Peyer's patch (tissue), 4 donors: Measurements from ENCODE around the gene COPS2. TPM values are rescaled to one million over a fixed set of nuclear protein-coding genes. Genes with fewer than 3 reads are reported as not detected.
A peak's percentile ranks its signal among the peaks of the same experiment; 100 is the strongest.

ENCODE experiments used
- DNase-seq, 3 donors: peaks; one replicate each; pipeline ENCODE4 v3.0.0-alpha.2; 2017 to 2019
- H3K27ac ChIP-seq, 4 donors: fragments of 200-600 bp; sonication (generic); one replicate each; pipeline ENCODE4 v1.5.1; 2016 to 2019
- H3K27me3 ChIP-seq, 2 donors: fragments of 200-600 bp; sonication (generic); one replicate each; pipeline ENCODE4 v1.5.1; 2019
- H3K36me3 ChIP-seq, 3 donors: fragments of 200-600 bp; sonication (generic); one replicate each; pipeline ENCODE4 v1.5.1; 2016 to 2019
- H3K4me1 ChIP-seq, 4 donors: fragments of 200-600 bp; sonication (generic); one replicate each; pipeline ENCODE4 v1.5.1; 2016 to 2019
- H3K4me3 ChIP-seq, 4 donors: fragments of 200-600 bp; sonication (generic); 1 replicate in 3 of 4; 2 replicates in 1 of 4; pipeline ENCODE4 v1.5.1; 2016 to 2019; ENCODE audit warnings: mild to moderate bottlenecking in 1 of 4
- H3K9me3 ChIP-seq, 4 donors: fragments of 200-600 bp; sonication (generic); one replicate each; pipeline ENCODE4 v1.5.1; 2016 to 2019; ENCODE audit warnings: mild to moderate bottlenecking in 1 of 4
- POLR2A ChIP-seq, 2 donors: fragments of 450-650 bp; IDR thresholded peaks; one replicate each; pipeline ENCODE4 v1.5.1; 2017; ENCODE audit warnings: antibody characterized with exemption in 2 of 2, mild to moderate bottlenecking in 2 of 2, moderate library complexity in 2 of 2
- total RNA-seq, 4 donors: library from RNA; depleted of rRNA; stranded (reverse); fragments of >200 nt; gene quantifications; one replicate each; pipeline ENCODE4 v1.1.0, GENCODE V29; 2016
- TF ChIP-seq, protein P1 (sequence below), 6 experiments: fragments of 450-650 bp in 4 of 6; fragments of 200-600 bp in 2 of 6; sonication (generic) in 1 of 6; IDR thresholded peaks; one replicate each; pipeline ENCODE4 v1.5.1; 2017 to 2019; ENCODE audit warnings: antibody characterized with exemption in 6 of 6, mild to moderate bottlenecking in 3 of 6, moderate library complexity in 1 of 6

COPS2 gene
- total RNA-seq, 4 donors from 2014 or later: 31.5 to 50.6 (median 39.0) TPM

DNA sequence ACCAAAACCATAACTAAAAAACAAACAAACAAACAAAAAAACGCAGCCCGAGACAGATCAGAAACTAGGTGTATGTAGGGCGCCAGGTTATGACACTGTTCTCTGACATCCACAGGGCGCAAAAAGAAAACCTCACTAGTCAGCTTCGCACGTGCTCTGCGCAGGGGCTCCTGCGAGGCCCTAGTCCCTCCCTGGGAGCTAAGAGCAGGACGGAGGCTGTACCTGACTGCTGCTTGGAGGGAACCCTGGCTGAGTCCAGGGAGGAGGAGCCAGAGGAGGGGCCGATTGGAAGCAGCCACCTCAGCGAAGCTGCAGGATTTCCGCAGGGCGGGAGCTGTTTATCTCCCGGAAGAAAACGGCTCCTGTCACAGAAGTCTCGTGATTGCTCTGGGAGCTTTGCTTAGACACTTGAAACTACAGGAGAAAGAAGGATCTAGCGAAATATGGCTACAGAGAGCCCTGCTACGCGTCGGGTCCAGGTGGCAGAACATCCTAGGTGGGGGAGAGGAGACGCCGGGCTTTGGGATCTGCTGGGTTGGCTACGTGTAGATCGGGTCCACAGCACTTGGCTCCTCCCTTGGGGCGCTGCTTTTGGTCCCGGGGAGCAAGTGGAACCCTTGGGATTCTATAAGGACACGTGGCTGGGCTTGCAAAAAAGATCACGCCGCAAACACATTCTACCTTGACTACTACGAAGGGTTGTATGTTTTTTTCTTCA, 14.6 kb upstream of the COPS2 start, which contains the start of gene GALK2:
Gene GALK2 (plus strand): TSS at position 368 of the 718 bp plus-strand sequence. CDS start 76 bp downstream, at position 444.
- Histone ChIP-seq H3K36me3 (no peaks in the 10 kb centered on the region), H3K27me3 (no peaks in the 10 kb centered on the region), H3K4me3 (peak within 1 kb of the TSS; percentile 52 to 67 (median 58)), H3K27ac (peak within 1 kb of the TSS; percentile 70 to 87 (median 76)), H3K9me3 (no peaks in the 10 kb centered on the region), H3K4me1 (peaks cover 0 to 24% (median 5%) of the 10 kb centered on the region in 4 donors)
- TF ChIP-seq POLR2A (IDR thresholded peaks at IDR 0.05): peak; percentile 38 to 78
- TF ChIP-seq, protein P1, sequence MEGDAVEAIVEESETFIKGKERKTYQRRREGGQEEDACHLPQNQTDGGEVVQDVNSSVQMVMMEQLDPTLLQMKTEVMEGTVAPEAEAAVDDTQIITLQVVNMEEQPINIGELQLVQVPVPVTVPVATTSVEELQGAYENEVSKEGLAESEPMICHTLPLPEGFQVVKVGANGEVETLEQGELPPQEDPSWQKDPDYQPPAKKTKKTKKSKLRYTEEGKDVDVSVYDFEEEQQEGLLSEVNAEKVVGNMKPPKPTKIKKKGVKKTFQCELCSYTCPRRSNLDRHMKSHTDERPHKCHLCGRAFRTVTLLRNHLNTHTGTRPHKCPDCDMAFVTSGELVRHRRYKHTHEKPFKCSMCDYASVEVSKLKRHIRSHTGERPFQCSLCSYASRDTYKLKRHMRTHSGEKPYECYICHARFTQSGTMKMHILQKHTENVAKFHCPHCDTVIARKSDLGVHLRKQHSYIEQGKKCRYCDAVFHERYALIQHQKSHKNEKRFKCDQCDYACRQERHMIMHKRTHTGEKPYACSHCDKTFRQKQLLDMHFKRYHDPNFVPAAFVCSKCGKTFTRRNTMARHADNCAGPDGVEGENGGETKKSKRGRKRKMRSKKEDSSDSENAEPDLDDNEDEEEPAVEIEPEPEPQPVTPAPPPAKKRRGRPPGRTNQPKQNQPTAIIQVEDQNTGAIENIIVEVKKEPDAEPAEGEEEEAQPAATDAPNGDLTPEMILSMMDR (IDR thresholded peaks at IDR 0.05): no peak
- DNase-seq: peak; percentile 81 to 95 (median 92)

DNA sequence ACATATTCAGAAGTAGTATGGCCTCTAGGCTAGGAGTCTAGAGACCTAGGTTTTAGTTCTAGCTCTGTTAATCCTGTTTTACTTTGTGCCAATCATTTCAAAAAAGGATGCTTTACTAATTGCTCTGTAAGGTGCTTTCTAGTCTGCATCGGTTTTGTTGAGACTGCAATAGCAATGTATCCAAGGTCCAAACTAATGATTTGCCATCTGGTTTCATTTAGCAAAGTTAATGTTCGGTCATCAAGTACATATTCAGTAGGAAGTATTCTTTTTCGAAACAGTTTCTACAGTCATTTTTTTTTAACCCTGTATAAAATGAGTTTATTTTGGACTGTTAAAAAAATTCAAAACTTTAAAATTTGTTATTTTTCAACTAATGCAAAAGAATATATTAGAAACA, 12.6 kb upstream of the COPS2 start:
- Histone ChIP-seq H3K4me1 (peaks cover 0 to 19% (median 5%) of the 10 kb centered on the region in 4 donors), H3K27me3 (no peaks in the 10 kb centered on the region), H3K27ac (no peak overlapping the region), H3K4me3 (no peak overlapping the region), H3K36me3 (no peaks in the 10 kb centered on the region), H3K9me3 (no peaks in the 10 kb centered on the region)
- TF ChIP-seq, protein P1 (IDR thresholded peaks at IDR 0.05): no peak
- TF ChIP-seq POLR2A (IDR thresholded peaks at IDR 0.05): no peak
- DNase-seq: no peak

DNA sequence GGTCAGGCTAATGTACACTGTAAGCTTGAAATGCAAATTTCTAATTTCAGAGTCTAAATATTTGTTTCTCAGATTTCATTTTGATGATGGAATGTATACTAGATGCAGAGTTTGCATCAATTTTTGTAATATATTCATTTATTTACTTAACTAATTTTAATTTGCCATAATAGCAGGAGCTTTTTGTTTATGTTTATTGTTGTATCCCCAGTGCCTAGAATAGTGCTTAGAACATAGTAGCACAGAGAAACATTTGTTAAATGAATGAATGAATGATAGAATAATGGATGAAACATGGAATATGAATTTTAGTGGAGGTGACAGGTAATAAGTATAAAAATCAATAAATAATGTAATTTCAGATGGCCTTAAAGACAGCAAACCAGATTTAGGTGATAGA, 9.5 kb upstream of the COPS2 start:
- TF ChIP-seq, protein P1 (IDR thresholded peaks at IDR 0.05): no peak
- no peak for TF ChIP-seq POLR2A (IDR thresholded peaks at IDR 0.05)
- Histone ChIP-seq H3K4me1 (peaks cover 0 to 6% (median 0%) of the 10 kb centered on the region in 4 donors), H3K27ac (no peak overlapping the region), H3K27me3 (no peaks in the 10 kb centered on the region), H3K9me3 (no peaks in the 10 kb centered on the region), H3K36me3 (peaks cover 0 to 14% (median 0%) of the 10 kb centered on the region in 3 donors), H3K4me3 (no peak overlapping the region)
- no peak for DNase-seq

DNA sequence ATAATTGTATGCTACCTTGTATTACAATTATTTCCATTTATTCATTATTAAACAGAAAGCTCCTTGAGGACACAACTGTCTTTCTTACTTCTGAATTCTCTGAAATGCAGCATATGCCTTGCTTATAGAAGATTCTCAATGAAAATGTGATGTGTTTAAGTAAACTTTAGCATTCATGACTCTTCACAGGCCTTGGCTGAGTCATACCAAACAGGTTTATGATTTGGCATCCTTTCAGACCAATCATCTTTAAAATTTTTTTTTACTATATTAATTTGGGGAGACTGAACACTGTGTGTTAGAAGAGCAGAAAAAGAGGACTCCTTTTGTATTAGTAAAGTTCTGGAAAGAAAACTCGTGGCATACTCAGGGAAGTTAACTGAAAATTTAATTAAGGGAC, 8.3 kb upstream of the COPS2 start:
- no peak overlapping the region for H3K4me3 ChIP-seq
- no peaks in the 10 kb centered on the region for H3K9me3 ChIP-seq
- H3K4me1 ChIP-seq: no peaks in the 10 kb centered on the region
- peaks cover 0 to 14% (median 0%) of the 10 kb centered on the region in 3 donors for H3K36me3 ChIP-seq
- no peaks in the 10 kb centered on the region for H3K27me3 ChIP-seq
- TF ChIP-seq, protein P1 (IDR thresholded peaks at IDR 0.05): no peak
- no peak for TF ChIP-seq POLR2A (IDR thresholded peaks at IDR 0.05)
- no peak for DNase-seq
- no peak overlapping the region for H3K27ac ChIP-seq

DNA sequence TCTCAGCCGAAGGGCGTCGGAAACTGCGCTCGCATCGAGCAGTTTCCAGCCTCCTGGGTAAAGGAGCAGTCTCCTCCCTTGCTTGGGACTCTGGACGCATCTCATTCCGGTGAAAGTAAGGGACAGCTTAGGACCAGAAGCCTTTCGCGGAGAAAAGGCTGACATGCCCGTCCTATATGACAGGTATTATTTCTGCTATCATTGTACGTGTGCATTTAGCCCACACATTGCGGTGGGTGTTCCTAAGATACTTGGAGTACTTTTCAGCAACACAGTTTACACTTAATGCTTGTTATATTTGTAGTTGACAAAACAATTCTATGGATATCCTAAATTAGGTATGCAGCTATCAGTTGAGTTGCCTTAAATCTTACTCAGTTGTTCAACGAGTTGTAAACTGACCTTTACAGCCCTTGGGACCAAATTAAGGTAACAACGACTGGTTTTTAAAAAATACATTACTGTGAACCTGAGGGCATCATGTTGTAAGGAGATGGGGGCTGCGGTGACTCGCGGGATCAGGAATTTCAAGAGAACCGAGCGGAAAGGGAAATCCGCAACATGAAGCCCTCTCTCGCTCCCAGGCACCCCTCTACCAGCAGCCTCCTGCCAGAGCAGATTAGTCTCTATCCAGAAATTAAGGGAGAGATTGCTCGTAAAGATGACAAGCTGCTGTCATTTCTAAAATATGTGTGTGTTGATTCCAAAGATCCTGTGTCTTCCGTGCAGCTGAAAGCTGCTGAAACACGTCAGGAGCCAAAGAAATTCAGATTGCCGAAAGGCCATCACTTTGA, 632 bp upstream of the COPS2 start:
- Histone ChIP-seq H3K27ac (peak overlapping the region; percentile 76 to 89 (median 84)), H3K36me3 (no peaks in the 10 kb centered on the region), H3K4me3 (peak overlapping the region; percentile 83 to 93 (median 88)), H3K4me1 (peaks cover 0 to 32% (median 0%) of the 10 kb centered on the region in 4 donors), H3K9me3 (no peaks in the 10 kb centered on the region), H3K27me3 (no peaks in the 10 kb centered on the region)
- no peak for DNase-seq
- no peak for TF ChIP-seq POLR2A (IDR thresholded peaks at IDR 0.05)
- TF ChIP-seq, protein P1 (IDR thresholded peaks at IDR 0.05): no peak
